Measurements from ENCODE around the gene CA5A. TPM values are rescaled to one million over a fixed set of nuclear protein-coding genes. Genes with fewer than 3 reads are reported as not detected.
"Not testable (repeated sequence)": the region's sequence is repeated elsewhere in the genome, so short reads cannot be mapped to it uniquely, and the experiment has no call there.

CA5A gene
- total and polyA plus RNA-seq, 2 of the 13 experiments (the other 11 are each of a cell fraction or from before 2014, with no cell fraction given), result 66.8 to 106 TPM

DNA sequence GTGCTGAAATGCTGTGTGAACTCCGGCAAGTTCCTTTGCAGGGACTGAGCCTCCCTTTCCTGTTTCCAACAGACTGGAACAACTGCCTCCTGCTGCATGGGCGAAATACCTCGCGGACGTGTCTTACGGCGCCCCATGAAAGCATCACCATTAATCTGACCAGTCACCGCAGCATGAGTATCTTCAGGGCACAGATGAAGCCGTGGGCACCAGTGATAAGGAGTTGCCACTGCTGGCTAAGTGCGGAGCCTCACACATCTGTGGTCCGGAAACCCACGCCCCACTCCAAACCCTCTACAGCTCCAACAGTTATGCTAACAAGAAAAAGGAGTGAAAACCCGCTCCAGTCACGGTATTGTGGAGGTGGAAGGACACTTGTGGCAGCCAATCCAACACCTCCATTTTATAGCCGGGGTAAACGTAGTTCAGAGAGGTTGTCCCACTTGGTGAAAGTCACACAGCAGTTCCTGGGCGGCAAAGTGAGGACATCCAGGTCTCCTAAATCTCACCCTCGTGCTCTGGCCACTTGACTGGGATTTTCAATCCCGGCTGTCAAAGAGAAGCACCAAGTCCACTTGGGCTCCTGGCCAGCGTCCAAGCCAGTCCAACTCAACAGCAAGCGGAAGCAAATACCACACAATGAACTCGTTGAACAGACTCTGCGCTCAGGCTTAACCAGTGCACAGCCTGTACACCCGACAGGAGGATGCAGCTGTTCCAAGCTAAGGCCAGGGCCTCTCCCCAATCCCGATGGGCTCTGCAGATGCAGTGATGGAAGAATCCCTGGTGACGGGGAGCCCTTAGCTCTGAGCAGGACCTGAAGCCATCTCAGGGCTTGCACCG is 78.0 kb downstream of the CA5A start:
- peak; percentile 48 for ATAC-seq
- H3K27ac ChIP-seq (ENCODE audit: extremely low read length, insufficient read depth, low read length), result peak overlapping the region; percentile 98
- H3K79me2 ChIP-seq (ENCODE audit: insufficient read depth, low read length), result peaks cover 94% of the 10 kb centered on the region
- H3K4me3 ChIP-seq (replicated peaks in 1 of 3; ENCODE audit: insufficient read depth in 1 of 3, low read depth in 2 of 3, low read length in 3 of 3), result peak overlapping the region; percentile 36 to 66 (median 49)
- H2AFZ ChIP-seq (ENCODE audit: low read length); H3K9me3 ChIP-seq (ENCODE audit: low read length); H3K27me3 ChIP-seq (ENCODE audit: control insufficient read depth in 1 of 2, insufficient read depth in 2 of 2, low read length in 2 of 2): not testable (repeated sequence)
- POLR2A ChIA-PET, result interaction anchor here (0.6 to 13.8 kb wide), 6 partner anchors 9 to 79 kb away, joined by 3 to 399 read pairs (median 8); partner anchors contain the start of gene SLC7A5
- peaks cover 4 to 18% of the 10 kb centered on the region in 2 experiments; a peak in 4 of 5 replicates for H3K36me3 ChIP-seq (replicated peaks in 1 of 2; ENCODE audit: control insufficient read depth in 1 of 2, insufficient read depth in 2 of 2, low read length in 2 of 2)
- CTCF ChIA-PET (ENCODE audit: low intra/inter-chr PET ratio, low total read pairs), result interaction anchor here (0.8 kb wide), 1 partner anchor 80 kb away, joined by 3 read pairs; no protein-coding TSS in a partner anchor
- peaks cover 39% of the 10 kb centered on the region for H4K20me1 ChIP-seq (ENCODE audit: insufficient read depth, low read length)
- H3K4me2 ChIP-seq (ENCODE audit: low read depth, low read length), result peak overlapping the region; percentile 77
- peak; percentile 94 for DNase-seq (ENCODE audit: low spot score)
- intact Hi-C loops (cut with micrococcal nuclease; ENCODE audit: unreplicated experiment), result loop anchor here (10.0 kb wide), 1 partner anchor 474 kb away; the partner anchor contains the start of gene FBXO31
- FAIRE-seq, result peak; percentile 84
- in situ Hi-C loops (cut with HindIII; ENCODE audit: extremely low pct_ligation_motif_present, low pct_unique_long_range_greater_than_20kb), result loop anchor here (25.0 kb wide), 1 partner anchor 471 kb away; the partner anchor contains the start of genes FBXO31 and MAP1LC3B
- peaks cover 100% of the 10 kb centered on the region for H3K4me1 ChIP-seq (ENCODE audit: insufficient read depth, low read length)
- TSS peak; percentile 60 for BruUV-seq (replicated peaks)
- whole genome bisulfite sequencing (ENCODE audit: low lambda C conversion rate), result 33% methylated on average over 25 of the region's 27 CpGs
- H3K9ac ChIP-seq (ENCODE audit: insufficient read depth, low read depth, low read length), result peak overlapping the region; percentile 71
- TF ChIP-seq ZFP36 (IDR thresholded peaks at IDR 0.05; ENCODE audit: borderline replicate concordance, low read depth, low read length, partially characterized antibody) (peak; percentile 88), ZNF652 (CRISPR knock-in tag; IDR thresholded peaks at IDR 0.05; ENCODE audit: borderline replicate concordance, low read depth) (peak; percentile 75), HMG20B (CRISPR knock-in tag; conservative IDR thresholded peaks at IDR 0.05) (peak; percentile 60), TEAD3 (CRISPR knock-in tag; optimal IDR thresholded peaks at IDR 0.05; ENCODE audit: borderline replicate concordance) (peak; percentile 73), ZIK1 (CRISPR knock-in tag; IDR thresholded peaks at IDR 0.05; ENCODE audit: borderline replicate concordance, low read depth) (0 out of 2 replicates have a peak, but pooled peaks have one; percentile 45), KMT2A (CRISPR knock-in tag; IDR thresholded peaks at IDR 0.05) (peak; percentile 62; the same call in 1 of the 2 replicates), ZMYM4 (CRISPR knock-in tag; IDR thresholded peaks at IDR 0.05) (peak; percentile 53; the same call in 1 of the 2 replicates), DR1 (CRISPR knock-in tag; IDR thresholded peaks at IDR 0.05) (0 out of 2 replicates have a peak, but pooled peaks have one; percentile 27)
- TF ChIP-seq, protein P1, sequence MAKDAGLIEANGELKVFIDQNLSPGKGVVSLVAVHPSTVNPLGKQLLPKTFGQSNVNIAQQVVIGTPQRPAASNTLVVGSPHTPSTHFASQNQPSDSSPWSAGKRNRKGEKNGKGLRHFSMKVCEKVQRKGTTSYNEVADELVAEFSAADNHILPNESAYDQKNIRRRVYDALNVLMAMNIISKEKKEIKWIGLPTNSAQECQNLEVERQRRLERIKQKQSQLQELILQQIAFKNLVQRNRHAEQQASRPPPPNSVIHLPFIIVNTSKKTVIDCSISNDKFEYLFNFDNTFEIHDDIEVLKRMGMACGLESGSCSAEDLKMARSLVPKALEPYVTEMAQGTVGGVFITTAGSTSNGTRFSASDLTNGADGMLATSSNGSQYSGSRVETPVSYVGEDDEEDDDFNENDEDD (CRISPR knock-in tag; IDR thresholded peaks at IDR 0.05; ENCODE audit: borderline replicate concordance), result peak; percentile 20; the same call in 1 of the 2 replicates
- TF ChIP-seq, protein P2, sequence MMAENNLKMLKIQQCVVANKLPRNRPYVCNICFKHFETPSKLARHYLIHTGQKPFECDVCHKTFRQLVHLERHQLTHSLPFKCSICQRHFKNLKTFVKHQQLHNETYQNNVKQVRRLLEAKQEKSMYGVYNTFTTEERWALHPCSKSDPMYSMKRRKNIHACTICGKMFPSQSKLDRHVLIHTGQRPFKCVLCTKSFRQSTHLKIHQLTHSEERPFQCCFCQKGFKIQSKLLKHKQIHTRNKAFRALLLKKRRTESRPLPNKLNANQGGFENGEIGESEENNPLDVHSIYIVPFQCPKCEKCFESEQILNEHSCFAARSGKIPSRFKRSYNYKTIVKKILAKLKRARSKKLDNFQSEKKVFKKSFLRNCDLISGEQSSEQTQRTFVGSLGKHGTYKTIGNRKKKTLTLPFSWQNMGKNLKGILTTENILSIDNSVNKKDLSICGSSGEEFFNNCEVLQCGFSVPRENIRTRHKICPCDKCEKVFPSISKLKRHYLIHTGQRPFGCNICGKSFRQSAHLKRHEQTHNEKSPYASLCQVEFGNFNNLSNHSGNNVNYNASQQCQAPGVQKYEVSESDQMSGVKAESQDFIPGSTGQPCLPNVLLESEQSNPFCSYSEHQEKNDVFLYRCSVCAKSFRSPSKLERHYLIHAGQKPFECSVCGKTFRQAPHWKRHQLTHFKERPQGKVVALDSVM (CRISPR knock-in tag; IDR thresholded peaks at IDR 0.05), result peak; percentile 53; the same call in 1 of the 2 replicates
- TF ChIP-seq, protein P3, sequence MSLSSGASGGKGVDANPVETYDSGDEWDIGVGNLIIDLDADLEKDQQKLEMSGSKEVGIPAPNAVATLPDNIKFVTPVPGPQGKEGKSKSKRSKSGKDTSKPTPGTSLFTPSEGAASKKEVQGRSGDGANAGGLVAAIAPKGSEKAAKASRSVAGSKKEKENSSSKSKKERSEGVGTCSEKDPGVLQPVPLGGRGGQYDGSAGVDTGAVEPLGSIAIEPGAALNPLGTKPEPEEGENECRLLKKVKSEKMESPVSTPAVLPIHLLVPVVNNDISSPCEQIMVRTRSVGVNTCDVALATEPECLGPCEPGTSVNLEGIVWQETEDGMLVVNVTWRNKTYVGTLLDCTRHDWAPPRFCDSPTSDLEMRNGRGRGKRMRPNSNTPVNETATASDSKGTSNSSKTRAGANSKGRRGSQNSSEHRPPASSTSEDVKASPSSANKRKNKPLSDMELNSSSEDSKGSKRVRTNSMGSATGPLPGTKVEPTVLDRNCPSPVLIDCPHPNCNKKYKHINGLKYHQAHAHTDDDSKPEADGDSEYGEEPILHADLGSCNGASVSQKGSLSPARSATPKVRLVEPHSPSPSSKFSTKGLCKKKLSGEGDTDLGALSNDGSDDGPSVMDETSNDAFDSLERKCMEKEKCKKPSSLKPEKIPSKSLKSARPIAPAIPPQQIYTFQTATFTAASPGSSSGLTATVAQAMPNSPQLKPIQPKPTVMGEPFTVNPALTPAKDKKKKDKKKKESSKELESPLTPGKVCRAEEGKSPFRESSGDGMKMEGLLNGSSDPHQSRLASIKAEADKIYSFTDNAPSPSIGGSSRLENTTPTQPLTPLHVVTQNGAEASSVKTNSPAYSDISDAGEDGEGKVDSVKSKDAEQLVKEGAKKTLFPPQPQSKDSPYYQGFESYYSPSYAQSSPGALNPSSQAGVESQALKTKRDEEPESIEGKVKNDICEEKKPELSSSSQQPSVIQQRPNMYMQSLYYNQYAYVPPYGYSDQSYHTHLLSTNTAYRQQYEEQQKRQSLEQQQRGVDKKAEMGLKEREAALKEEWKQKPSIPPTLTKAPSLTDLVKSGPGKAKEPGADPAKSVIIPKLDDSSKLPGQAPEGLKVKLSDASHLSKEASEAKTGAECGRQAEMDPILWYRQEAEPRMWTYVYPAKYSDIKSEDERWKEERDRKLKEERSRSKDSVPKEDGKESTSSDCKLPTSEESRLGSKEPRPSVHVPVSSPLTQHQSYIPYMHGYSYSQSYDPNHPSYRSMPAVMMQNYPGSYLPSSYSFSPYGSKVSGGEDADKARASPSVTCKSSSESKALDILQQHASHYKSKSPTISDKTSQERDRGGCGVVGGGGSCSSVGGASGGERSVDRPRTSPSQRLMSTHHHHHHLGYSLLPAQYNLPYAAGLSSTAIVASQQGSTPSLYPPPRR (CRISPR knock-in tag; IDR thresholded peaks at IDR 0.05; ENCODE audit: borderline replicate concordance), result peak; percentile 81; the same call in 1 of the 2 replicates
- TF ChIP-seq, protein P4, sequence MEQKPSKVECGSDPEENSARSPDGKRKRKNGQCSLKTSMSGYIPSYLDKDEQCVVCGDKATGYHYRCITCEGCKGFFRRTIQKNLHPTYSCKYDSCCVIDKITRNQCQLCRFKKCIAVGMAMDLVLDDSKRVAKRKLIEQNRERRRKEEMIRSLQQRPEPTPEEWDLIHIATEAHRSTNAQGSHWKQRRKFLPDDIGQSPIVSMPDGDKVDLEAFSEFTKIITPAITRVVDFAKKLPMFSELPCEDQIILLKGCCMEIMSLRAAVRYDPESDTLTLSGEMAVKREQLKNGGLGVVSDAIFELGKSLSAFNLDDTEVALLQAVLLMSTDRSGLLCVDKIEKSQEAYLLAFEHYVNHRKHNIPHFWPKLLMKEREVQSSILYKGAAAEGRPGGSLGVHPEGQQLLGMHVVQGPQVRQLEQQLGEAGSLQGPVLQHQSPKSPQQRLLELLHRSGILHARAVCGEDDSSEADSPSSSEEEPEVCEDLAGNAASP (CRISPR knock-in tag; IDR thresholded peaks at IDR 0.05; ENCODE audit: borderline replicate concordance), result peak; percentile 51; the same call in 1 of the 2 replicates
